ENCODE measurements around the gene SDC1.

Gene SDC1

DNA sequence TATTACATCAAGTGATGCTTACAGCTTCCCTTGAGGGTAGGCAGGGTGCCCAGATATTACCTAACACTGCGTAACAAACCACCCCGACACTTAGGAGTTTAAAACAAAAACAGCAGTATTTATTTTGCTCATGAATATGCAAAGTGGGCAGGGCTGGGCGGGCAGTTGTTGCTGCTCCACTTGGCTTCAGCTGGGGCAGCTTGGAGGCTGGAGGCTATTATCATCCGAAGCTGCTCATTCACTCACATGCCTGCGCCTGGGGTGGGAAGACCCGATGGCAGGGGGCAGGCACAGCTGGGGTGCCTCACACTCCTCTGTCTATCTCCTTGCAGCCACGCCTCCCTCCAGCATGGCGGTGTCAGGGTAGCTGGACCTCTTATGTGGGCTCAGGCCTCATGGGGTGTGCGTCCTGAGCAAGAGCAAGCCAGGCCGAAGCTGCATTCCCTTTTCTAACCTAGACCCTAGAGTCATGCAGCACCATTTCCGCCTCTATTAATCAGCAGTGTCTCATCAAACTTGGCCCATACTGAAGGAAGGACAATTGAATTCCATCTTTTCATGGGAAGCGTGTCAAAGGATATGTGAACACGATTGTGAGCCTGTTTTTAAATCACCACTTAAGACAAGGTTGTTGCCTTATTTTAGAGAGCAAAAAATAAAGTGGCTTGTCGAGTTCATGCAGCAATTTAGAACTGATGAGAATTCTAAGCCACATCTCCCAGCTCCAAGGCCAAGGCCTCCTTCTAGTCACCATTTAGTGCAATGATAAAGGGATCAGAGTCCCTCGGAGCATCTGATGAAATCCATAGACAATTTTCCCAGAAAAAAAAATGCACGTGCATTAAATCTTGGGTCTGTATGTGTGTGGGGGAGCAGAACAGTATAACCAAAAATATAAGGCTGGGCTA lies 54.9 kb downstream of the SDC1 start:
- no peak for DNase-seq (ENCODE audit: low read depth)

DNA sequence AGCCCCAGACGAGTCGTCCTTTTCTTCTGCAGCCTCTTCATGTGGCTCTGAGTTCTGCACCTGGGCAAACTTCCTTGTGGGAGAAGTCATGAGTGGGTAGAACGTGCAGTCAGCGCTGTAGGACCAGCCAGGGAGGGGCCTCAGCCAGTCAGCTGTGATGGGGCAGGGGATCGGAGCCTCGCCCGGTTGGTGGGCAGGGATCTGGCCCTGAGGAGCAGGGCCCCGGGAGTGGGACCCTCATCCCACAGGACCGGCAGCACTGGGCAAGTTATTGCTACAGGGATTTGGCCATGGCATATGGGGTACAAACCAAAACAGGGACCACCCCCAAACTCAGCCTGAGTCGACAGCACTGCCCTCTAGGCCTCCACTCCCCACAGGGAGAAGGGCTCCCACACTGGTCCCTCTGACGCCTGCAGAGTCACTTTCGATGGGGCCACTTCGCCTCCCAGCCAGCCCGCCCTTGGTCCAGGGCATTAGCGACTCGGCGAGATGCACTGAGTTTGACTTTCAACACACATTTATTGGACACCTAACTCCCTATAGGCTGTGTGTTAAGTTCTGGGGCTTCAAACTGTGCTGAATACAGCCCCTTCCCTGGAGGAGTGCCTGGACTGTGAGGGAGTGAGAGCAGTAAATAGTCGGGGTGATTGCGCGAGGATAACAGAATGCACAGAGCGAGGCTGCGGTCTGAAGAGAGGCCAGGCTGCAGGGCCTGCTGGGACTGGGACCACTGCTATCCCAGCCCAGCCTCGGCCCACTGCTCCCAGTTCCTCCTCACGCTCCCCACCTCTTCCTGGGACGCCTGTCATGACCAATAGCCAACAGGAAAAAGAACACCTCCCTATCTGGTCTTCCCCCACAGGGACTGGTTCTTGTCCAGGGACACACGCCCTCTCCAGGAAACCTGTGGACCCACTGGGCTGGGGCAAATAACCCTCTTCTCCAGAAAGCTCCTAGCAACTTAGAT lies 55.9 kb downstream of the SDC1 start:
- DNase-seq (ENCODE audit: low read depth): no peak

DNA sequence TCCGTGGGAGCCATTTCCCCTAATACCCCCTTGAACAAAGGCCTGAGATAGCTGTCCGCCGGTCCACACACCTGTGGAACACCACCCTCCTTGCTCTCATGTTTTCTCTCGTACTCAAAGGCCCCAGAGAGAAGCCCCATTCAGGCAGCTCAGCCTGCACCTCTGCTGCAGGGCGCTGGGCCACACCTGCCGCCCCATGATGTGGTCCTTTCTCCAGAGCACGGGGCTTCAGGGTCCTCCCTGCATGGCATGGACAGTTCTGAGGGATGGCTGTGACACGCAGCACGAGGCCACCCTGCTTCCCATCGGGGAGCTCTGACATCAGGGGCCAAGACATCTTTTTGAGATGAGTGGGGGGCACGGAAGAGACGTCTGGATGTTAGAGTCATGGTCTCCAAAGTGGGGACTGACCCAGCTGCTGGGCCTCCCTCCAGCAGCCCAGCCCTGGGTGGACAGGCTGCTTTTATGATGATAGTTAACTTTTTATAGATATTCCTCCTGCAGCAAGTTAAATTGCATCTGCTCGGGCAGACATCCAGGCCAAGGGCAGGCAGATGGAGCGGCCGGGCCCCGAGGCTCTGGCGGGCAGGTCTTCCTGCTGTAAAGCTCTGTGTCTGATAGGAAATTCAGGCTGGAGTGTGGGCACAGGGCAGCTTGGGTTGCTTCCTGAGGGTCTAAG lies 56.7 kb downstream of the SDC1 start:
- DNase-seq (ENCODE audit: low read depth): no peak

DNA sequence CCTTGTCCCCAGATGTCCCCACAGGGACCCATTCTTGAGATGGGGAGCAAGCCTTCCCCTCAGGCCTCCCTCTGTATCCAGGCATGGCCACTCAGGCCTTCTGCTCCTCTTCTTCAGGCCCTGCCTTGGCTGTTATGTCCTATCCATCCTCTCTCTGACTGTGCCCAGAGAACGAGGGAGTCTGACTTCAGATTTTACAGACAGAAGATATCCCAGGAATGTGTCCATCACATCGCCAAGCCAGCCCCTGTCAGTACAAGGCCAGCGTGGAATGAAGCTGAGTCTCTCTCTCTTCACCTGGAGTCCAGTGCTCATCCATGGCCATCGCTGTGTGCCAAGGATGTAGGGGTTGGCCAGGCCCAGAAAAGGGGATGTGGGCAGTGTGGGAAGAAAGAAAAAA lies 57.6 kb downstream of the SDC1 start:
- DNase-seq (ENCODE audit: low read depth): no peak

DNA sequence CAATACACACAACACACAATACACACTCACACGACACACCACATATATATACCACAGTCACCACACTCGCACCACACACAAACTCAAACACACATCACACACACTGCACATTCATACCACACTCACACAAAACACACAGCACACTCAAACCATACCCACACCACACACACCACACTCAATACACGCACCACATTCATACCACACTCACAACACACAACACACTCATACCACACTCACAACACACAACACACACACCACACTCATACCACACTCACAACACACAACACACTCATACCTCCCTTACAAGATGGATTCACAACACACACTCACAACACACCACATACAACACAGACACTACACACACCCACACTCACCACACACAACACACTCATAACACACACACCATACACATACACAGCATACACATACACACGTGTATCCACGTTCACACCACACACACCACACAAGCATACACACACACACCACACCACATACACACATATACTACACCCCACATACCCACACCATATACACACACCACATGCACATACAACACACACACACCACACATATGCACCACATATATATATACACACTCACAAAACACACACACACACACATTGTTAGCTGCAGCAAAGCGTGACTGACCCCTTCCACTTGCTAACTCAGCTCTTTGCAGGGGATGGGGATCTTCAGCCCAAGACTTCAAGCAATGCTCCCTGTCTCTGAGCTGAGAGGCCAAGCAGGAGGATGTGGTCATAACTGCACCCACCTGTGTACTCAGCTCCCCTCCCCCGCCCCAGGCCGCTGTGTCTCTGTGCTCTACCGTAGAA lies 59.0 kb downstream of the SDC1 start:
- no peak for DNase-seq (ENCODE audit: low read depth)

DNA sequence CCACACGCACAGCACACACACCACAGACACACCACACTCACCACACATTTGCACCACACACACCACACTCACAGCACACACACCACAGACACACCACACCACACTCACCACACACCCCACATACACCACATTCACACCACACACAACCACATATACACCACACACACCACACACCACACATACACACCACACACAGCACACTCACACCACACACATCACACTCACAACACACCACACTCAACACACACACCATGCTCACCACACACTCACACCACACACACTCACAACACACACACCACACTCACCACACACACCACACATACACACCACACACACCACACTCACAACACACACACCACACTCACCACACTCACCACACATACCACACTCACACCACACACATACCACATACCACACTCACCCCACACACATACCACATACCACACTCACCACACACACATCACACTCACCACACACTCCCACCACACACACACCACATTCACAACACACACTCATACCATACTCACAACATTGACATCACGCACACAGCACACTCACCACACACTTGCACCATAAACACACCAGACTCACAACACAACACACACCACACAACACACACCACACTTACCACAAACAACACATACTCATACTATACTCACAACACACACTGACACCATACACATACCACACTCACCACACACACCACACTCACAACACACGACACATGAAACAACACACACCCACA lies 60.0 kb downstream of the SDC1 start:
- no peak for DNase-seq (ENCODE audit: low read depth)

DNA sequence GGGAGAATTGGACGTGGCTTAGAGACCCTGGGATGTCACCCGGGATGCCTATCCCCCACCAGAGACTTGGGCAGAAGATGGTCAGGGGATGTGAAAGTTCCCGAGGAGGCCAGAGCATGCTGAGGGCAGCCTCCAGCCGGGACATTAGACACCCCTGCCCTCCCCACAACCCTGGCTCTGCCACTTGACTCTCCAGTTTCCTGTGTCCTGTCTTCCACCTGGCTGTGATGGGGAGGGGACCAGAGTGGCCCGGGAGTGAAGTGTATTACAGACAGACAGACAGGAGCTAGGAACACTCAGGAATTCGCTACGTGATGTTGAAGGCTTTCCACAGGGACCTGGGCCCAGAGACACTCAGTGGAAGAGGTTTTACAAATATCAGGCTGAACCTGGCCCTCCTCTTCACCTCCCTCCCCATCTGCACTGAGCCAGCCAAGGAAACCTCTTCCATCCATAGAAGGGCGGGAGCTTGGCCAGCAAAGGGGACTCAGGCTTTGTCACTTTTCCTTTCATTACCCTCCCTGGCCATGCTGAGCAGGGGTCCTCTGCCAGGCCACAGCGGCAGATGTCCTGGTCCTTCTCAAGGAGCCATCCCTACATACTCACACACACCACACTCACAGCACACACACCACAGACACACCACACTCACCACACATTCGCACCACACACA lies 60.7 kb downstream of the SDC1 start:
- no peak for DNase-seq (ENCODE audit: low read depth)

DNA sequence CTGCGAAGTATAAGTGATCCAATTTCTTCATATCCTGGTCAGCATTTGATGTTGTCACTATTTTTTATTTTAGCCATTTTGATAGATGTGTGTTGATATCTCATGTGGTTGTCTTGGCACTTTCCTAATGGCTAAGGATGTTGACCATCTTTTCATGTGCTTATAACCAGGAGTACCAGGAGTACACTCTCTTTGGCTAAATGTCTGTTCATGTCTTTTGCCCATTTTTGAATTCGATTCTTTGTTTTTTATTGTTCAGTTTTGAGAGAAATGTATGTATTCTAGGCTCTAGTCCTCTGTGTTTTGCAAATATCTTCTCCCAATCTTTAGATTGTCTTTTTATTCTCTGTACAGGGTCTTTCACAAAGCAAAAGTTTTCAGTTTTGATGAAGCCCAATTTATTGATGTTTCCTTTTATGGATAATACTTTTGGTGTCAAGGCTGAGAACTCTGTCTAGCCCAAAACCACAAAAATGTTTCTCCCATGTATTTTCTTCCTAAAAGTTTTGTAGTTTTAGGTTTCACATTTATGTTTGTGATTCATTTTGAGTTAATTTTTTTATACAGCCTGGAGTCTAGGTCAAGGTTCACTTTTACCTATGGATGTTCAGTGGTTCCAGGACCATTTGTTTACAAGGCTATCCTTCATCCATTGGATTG lies 65.4 kb downstream of the SDC1 start:
- no peak for DNase-seq (ENCODE audit: low read depth)

DNA sequence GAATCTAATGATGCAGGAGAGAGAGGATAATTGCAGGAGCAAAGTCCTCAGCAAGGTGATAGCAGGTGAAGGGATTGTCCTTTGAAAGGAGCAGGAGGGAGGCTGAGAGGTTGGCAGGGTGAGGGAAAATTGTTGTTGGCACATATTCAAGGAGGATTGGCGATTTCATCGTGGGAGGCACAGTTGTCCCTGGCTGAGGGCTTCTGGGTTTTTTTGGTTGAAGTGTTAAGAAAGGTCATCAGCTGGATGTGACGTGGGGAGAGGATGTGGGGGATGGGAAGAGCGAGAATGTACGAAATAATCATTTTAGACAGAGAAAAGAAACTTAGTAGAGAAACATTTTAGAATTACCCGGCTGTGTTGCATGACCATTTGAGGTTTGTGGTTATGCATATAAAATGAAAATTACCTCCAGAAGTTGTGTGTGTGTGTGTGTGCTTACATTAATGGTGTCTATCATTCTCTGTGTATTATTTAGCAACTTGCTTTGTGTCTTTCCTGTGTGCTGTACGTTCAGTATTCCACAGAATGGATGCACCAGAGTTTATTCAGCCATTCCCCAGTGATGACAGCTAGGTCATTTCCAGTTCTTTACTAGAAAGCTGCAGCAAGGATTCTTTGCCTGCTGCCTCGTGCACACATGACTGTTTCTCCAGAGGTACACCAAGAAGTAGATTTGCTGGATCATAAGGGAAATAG lies 67.6 kb downstream of the SDC1 start:
- no peak for DNase-seq (ENCODE audit: low read depth)

DNA sequence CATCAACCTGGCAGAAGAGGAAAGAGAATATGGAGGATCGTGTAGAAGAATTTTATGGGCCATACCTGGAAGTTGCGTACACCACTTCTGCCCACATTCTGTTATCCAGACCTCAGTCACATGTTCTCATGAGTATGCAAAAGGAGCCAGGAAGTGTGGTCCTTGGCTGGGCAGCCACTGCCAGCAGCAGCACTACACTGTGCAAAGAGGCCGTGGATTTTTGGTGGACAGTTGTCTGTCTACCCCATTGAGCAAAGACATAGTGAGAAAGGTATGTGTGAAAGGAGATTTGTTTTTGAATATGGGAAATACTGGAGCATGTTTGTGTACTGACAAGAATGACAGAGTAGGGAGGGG lies 68.1 kb downstream of the SDC1 start:
- no peak for DNase-seq (ENCODE audit: low read depth)

DNA sequence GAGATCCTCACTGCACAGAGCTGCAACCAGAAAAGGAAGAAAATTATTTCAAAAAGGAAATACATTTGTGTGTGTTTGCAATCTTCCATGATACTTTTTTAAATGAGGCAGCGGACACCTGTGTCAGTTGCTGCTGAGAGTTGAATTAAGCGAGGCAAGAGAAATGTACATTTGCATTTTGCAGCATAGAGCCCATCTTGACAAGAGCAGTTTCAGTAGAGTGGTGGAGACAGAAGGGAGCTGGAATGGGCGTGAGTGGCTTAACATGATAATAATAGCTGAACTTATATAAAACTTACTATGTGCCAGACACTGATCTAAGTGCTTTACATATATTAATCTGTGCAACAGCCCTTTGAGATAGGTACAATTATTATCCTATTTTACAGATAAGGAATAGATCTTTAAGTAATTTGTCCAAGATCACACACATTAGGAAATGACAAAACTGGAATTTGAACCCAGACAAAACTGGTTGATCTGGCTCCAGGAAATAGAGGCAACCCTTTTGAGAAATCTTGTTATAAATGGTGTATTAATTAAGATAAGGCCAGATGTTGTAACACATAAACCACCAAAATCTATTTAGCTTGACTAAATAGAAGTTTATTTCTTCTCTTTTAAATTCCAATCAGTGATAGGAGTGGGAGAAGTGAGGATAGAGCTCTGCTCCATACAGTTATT lies 68.7 kb downstream of the SDC1 start:
- no peak for DNase-seq (ENCODE audit: low read depth)

DNA sequence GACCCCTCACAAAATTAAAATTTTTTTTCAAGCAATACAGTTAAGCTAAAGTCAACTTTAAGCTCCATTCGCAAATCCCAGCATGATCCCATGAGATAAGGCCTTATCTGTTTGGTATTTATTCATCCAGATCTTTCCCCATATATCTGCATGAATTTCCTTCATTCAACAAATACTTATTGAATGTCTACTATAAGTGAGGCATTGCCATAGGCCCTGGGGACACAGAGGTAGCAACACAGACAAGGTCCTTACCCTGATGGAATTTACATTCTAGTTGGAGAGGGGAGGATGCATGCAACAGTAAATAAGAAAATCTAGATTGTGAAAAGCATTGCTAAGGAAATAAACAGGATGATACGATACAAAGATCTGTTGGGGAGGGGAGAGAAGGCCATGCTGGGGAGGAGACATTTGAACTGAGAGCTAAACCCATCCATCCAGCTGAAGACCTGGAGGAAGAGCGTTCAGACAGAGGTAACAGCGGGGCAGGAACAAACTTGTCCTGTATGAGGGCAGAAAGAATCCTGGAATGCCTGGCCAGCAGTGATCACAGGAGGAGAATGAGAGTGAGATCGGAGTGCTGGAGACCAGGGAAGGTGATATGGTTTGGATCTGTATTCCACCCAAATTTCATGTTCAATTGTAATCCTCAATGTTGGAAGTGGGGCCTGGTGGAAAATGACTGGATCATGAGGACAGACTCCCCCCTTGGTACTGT lies 71.6 kb downstream of the SDC1 start:
- DNase-seq (ENCODE audit: low read depth): no peak

DNA sequence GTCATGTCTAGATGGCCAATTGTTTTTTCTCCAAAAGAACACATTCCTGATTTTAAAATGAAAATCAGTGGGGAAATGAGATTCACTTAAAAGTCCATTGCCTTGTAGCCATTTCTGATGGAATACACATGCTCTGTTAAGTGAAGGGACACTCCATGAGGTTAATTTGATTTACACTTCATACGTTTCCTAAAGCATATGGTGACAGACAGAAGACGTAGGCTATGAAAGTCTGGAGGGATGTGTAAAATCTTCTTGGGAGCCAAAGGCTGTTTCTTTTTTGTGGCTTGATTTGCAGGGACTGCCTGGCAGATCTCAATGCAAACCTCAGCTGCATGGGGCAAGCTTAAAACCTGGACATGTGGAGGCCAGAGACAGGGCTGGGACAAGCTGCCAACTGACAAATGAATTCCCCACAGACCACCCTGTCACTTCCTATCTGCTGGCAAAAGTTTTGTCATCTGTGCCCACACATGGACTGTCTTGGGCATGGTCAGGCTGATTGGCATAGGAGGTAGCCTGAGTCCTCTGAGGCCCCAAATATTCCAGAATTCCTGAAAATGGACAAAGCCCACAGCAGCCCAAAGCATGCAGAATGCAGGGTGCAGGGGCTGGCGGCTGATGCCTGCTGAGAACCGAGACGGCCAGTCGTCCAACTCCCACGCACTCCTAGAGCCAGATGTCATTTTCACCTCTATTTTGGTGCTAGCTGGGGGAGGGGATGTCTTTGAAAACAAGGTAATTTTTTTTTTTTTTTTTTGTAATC lies 73.9 kb downstream of the SDC1 start:
- no peak for DNase-seq (ENCODE audit: low read depth)

All from activated T-cell treated with anti-CD3 and anti-CD28 coated beads for 1 hour (primary cell).